ENCODE measurements around the gene NTN1. TPM values are rescaled to one million over a fixed set of nuclear protein-coding genes. Genes with fewer than 3 reads are reported as not detected.
A peak's percentile ranks its signal among the peaks of the same experiment; 100 is the strongest.

The NTN1 gene
- total RNA-seq, 2 donors from 2014 or later = 17.0 to 40.4 TPM

GRCh38 chr17:9021992-9022572, 772 bp downstream of the NTN1 start:
- peaks cover 55% of the 10 kb centered on the region for H3K27me3 Mint-ChIP-seq (ENCODE audit: insufficient read depth)
- Histone ChIP-seq H3K9ac (ENCODE audit: extremely low read depth, low read length, poor library complexity, severe bottlenecking) (peak overlapping the region; percentile 22), H3K4me3 (ENCODE audit: low read length) (peak overlapping the region; percentile 89), H3K4me1 (ENCODE audit: control insufficient read depth, insufficient read depth, low read length) (peaks cover 4% of the 10 kb centered on the region), H3K9me3 (ENCODE audit: control insufficient read depth, low read length) (no peaks in the 10 kb centered on the region), H3K27me3 (ENCODE audit: control insufficient read depth, insufficient read depth, low read length, poor library complexity, severe bottlenecking) (peaks cover 60% of the 10 kb centered on the region), H3K36me3 (ENCODE audit: control insufficient read depth, insufficient read depth, low read length) (peaks cover 7% of the 10 kb centered on the region), H3K27ac (ENCODE audit: low read depth, low read length) (no peak overlapping the region)
- no peak for TF ChIP-seq CTCF (conservative IDR thresholded peaks at IDR 0.05)
- no peaks in the 10 kb centered on the region for H3K9me3 Mint-ChIP-seq
- no peak overlapping the region for H3K27ac Mint-ChIP-seq
- 0 to 4% methylated on average over 10 to 79 of the region's 79 CpGs for WGBS, 2 experiments (ENCODE audit: insufficient coverage in 1 of 2, insufficient read length in 1 of 2)
- peak overlapping the region; percentile 76 for H3K4me3 Mint-ChIP-seq
- peak; percentile 84 for DNase-seq
- peaks cover 29% of the 10 kb centered on the region for H3K4me1 Mint-ChIP-seq
- no peaks in the 10 kb centered on the region for H3K36me3 Mint-ChIP-seq (ENCODE audit: low read depth)

GRCh38 chr17:9022573-9023391, 1.5 kb downstream of the NTN1 start:
- Mint-ChIP-seq H3K4me1 (peaks cover 29% of the 10 kb centered on the region), H3K9me3 (no peaks in the 10 kb centered on the region), H3K4me3 (peak overlapping the region; percentile 76), H3K27ac (no peak overlapping the region), H3K36me3 (ENCODE audit: low read depth) (no peaks in the 10 kb centered on the region), H3K27me3 (ENCODE audit: insufficient read depth) (peaks cover 55% of the 10 kb centered on the region)
- Histone ChIP-seq H3K4me3 (ENCODE audit: low read length) (peak overlapping the region; percentile 89), H3K4me1 (ENCODE audit: control insufficient read depth, insufficient read depth, low read length) (peaks cover 4% of the 10 kb centered on the region), H3K27ac (ENCODE audit: low read depth, low read length) (no peak overlapping the region), H3K9ac (ENCODE audit: extremely low read depth, low read length, poor library complexity, severe bottlenecking) (peak overlapping the region; percentile 38), H3K9me3 (ENCODE audit: control insufficient read depth, low read length) (no peaks in the 10 kb centered on the region), H3K36me3 (ENCODE audit: control insufficient read depth, insufficient read depth, low read length) (peaks cover 7% of the 10 kb centered on the region), H3K27me3 (ENCODE audit: control insufficient read depth, insufficient read depth, low read length, poor library complexity, severe bottlenecking) (peaks cover 60% of the 10 kb centered on the region)
- peak; percentile 85 for DNase-seq
- TF ChIP-seq CTCF (conservative IDR thresholded peaks at IDR 0.05) = no peak
- 2 to 5% methylated on average over 61 to 106 of the region's 106 CpGs for WGBS, 2 experiments (ENCODE audit: insufficient coverage in 1 of 2, insufficient read length in 1 of 2)

- Mint-ChIP-seq H3K36me3 (ENCODE audit: low read depth) (no peaks in the 10 kb centered on the region), H3K27ac (no peak overlapping the region), H3K27me3 (ENCODE audit: insufficient read depth) (peaks cover 53% of the 10 kb centered on the region), H3K4me3 (peak overlapping the region; percentile 76), H3K9me3 (no peaks in the 10 kb centered on the region), H3K4me1 (peaks cover 35% of the 10 kb centered on the region)
- Histone ChIP-seq H3K4me3 (ENCODE audit: low read length) (peak overlapping the region; percentile 89), H3K36me3 (ENCODE audit: control insufficient read depth, insufficient read depth, low read length) (peaks cover 7% of the 10 kb centered on the region), H3K9me3 (ENCODE audit: control insufficient read depth, low read length) (no peaks in the 10 kb centered on the region), H3K27me3 (ENCODE audit: control insufficient read depth, insufficient read depth, low read length, poor library complexity, severe bottlenecking) (peaks cover 60% of the 10 kb centered on the region), H3K4me1 (ENCODE audit: control insufficient read depth, insufficient read depth, low read length) (peaks cover 11% of the 10 kb centered on the region), H3K27ac (ENCODE audit: low read depth, low read length) (no peak overlapping the region), H3K9ac (ENCODE audit: extremely low read depth, low read length, poor library complexity, severe bottlenecking) (peak overlapping the region; percentile 38)
- peak; percentile 75 for DNase-seq
- 4 to 6% methylated on average over 17 to 49 of the region's 49 CpGs for WGBS, 2 experiments (ENCODE audit: insufficient coverage in 1 of 2, insufficient read length in 1 of 2)
- TF ChIP-seq CTCF (conservative IDR thresholded peaks at IDR 0.05) = no peak
These were observed 2.3 kb downstream of the NTN1 start for GRCh38 chr17:9023392-9024218.
